ENCODE data around the gene TNRC18. TPM values are rescaled to one million over a fixed set of nuclear protein-coding genes. Genes with fewer than 3 reads are reported as not detected.

Gene TNRC18
- total RNA-seq, 1 donor from 2014 or later, result 95.4 TPM

- no peaks in the 10 kb centered on the region for H3K27me3 Mint-ChIP-seq (ENCODE audit: low read depth)
- peaks cover 24% of the 10 kb centered on the region for H3K4me1 Mint-ChIP-seq (ENCODE audit: low read depth)
- no peak overlapping the region for H3K27ac Mint-ChIP-seq (ENCODE audit: unreplicated experiment)
- H3K36me3 Mint-ChIP-seq (ENCODE audit: low read depth), result peaks cover 28% of the 10 kb centered on the region
- H3K9me3 Mint-ChIP-seq (ENCODE audit: low read depth), result no peaks in the 10 kb centered on the region
- no peak for DNase-seq (ENCODE audit: low spot score)
- H3K4me3 Mint-ChIP-seq (ENCODE audit: unreplicated experiment), result no peak overlapping the region
- no peak for TF ChIP-seq CTCF (IDR thresholded peaks at IDR 0.05)
Observed at GRCh38 chr7:5349437-5350173, 74.0 kb downstream of the TNRC18 start.

GRCh38 chr7:5349005-5349380 lies 74.6 kb downstream of the TNRC18 start:
- Mint-ChIP-seq H3K4me1 (ENCODE audit: low read depth) (peaks cover 18% of the 10 kb centered on the region), H3K9me3 (ENCODE audit: low read depth) (peaks cover 3% of the 10 kb centered on the region), H3K27ac (ENCODE audit: unreplicated experiment) (no peak overlapping the region), H3K4me3 (ENCODE audit: unreplicated experiment) (no peak overlapping the region), H3K27me3 (ENCODE audit: low read depth) (no peaks in the 10 kb centered on the region), H3K36me3 (ENCODE audit: low read depth) (peaks cover 28% of the 10 kb centered on the region)
- no peak for TF ChIP-seq CTCF (IDR thresholded peaks at IDR 0.05)
- DNase-seq (ENCODE audit: low spot score), result no peak

GRCh38 chr7:5348134-5349004 lies 75.3 kb downstream of the TNRC18 start:
- no peak for TF ChIP-seq CTCF (IDR thresholded peaks at IDR 0.05)
- Mint-ChIP-seq H3K27ac (ENCODE audit: unreplicated experiment) (no peak overlapping the region), H3K36me3 (ENCODE audit: low read depth) (peaks cover 32% of the 10 kb centered on the region), H3K27me3 (ENCODE audit: low read depth) (no peaks in the 10 kb centered on the region), H3K4me3 (ENCODE audit: unreplicated experiment) (no peak overlapping the region), H3K4me1 (ENCODE audit: low read depth) (peaks cover 18% of the 10 kb centered on the region), H3K9me3 (ENCODE audit: low read depth) (peaks cover 8% of the 10 kb centered on the region)
- no peak for DNase-seq (ENCODE audit: low spot score)

GRCh38 chr7:5345671-5346070 lies 78.0 kb downstream of the TNRC18 start:
- Mint-ChIP-seq H3K4me1 (ENCODE audit: low read depth) (peaks cover under 1% of the 10 kb centered on the region), H3K36me3 (ENCODE audit: low read depth) (peaks cover 44% of the 10 kb centered on the region), H3K4me3 (ENCODE audit: unreplicated experiment) (no peak overlapping the region), H3K27me3 (ENCODE audit: low read depth) (no peaks in the 10 kb centered on the region), H3K27ac (ENCODE audit: unreplicated experiment) (no peak overlapping the region), H3K9me3 (ENCODE audit: low read depth) (peaks cover 11% of the 10 kb centered on the region)
- TF ChIP-seq CTCF (IDR thresholded peaks at IDR 0.05), result no peak
- DNase-seq (ENCODE audit: low spot score), result no peak

- TF ChIP-seq CTCF (IDR thresholded peaks at IDR 0.05), result no peak
- DNase-seq (ENCODE audit: low spot score), result no peak
- H3K9me3 Mint-ChIP-seq (ENCODE audit: low read depth), result peaks cover 11% of the 10 kb centered on the region
- no peaks in the 10 kb centered on the region for H3K27me3 Mint-ChIP-seq (ENCODE audit: low read depth)
- no peak overlapping the region for H3K4me3 Mint-ChIP-seq (ENCODE audit: unreplicated experiment)
- peaks cover 46% of the 10 kb centered on the region for H3K36me3 Mint-ChIP-seq (ENCODE audit: low read depth)
- no peak overlapping the region for H3K27ac Mint-ChIP-seq (ENCODE audit: unreplicated experiment)
- no peaks in the 10 kb centered on the region for H3K4me1 Mint-ChIP-seq (ENCODE audit: low read depth)
Observed at GRCh38 chr7:5345171-5345570, 78.5 kb downstream of the TNRC18 start.
